HepG2 (cell line): ENCODE results near the gene HELZ. TPM values are rescaled to one million over a fixed set of nuclear protein-coding genes. Genes with fewer than 3 reads are reported as not detected.

Experiments used
- ATAC-seq: fragments of 200-7000 bp; cut with Tn5 transposase; 3 replicates; pipeline ENCODE4 v1.9.1; 2020; ENCODE audit warnings: mild to moderate bottlenecking, moderate library complexity
- BruUV-seq: library from RNA; stranded (reverse); fragments of 400-500 nt; replicated peaks from 2 replicates; lab custom pipeline; 2021; lab: Mats Ljungman, UMichigan
- CTCF ChIA-PET: fragments of 300-600 bp; formaldehyde crosslinking; extraction: SDS; loops from one replicate; lab custom pipeline; 2021; ENCODE audit warnings: low total read pairs, inconsistent platforms, low intra/inter-chr PET ratio; lab: Yijun Ruan, JAX
- POLR2A ChIA-PET: fragments of 350-600 bp; sonication (Branson Sonifier 250); formaldehyde crosslinking; loops from one replicate; lab custom pipeline; 2020; ENCODE audit warnings: antibody characterized with exemption, inconsistent platforms; lab: Yijun Ruan, JAX
- DNase-seq: peaks from one replicate; pipeline ENCODE4 v3.0.0-alpha.2; 2015; ENCODE audit warnings: low spot score
- FAIRE-seq: peaks from 3 replicates; lab custom pipeline; 2011; peaks lifted over from hg19 to GRCh38; lab: Jason Lieb, UNC
- H2AFZ ChIP-seq: one replicate; pipeline ENCODE4 v1.6.1; 2011; ENCODE audit warnings: low read length, inconsistent platforms
- H3K27ac ChIP-seq: fragments of 300-600 bp; 3 replicates; pipeline ENCODE4 v1.8.0; 2011; ENCODE audit warnings: mixed run types, mild to moderate bottlenecking, mixed read lengths, low read length, inconsistent platforms; ENCODE audit not compliant: insufficient read depth; ENCODE audit errors: extremely low read length
- H3K27me3 ChIP-seq, 2 experiments: fragments of 200-600 bp in 1 of 2; 2 replicates in 1 of 2; 3 replicates in 1 of 2; pipeline versions ENCODE4 v1.6.0 to v1.8.0; 2011; ENCODE audit warnings: low read length in 2 of 2, mild to moderate bottlenecking in 2 of 2, moderate library complexity in 2 of 2, inconsistent platforms in 1 of 2; ENCODE audit not compliant: insufficient read depth in 2 of 2, control insufficient read depth in 1 of 2
- H3K36me3 ChIP-seq, 2 experiments: fragments of 200-600 bp in 1 of 2; replicated peaks in 1 of 2; 2 replicates in 1 of 2; 3 replicates in 1 of 2; pipeline versions ENCODE4 v1.5.1 to v1.8.0; 2011; ENCODE audit warnings: low read length in 2 of 2, inconsistent platforms in 1 of 2; ENCODE audit not compliant: insufficient read depth in 2 of 2, control insufficient read depth in 1 of 2
- H3K4me1 ChIP-seq: 2 replicates; pipeline ENCODE4 v1.5.1; 2012; ENCODE audit warnings: low read length, inconsistent platforms; ENCODE audit not compliant: insufficient read depth
- H3K4me2 ChIP-seq: 2 replicates; pipeline ENCODE4 v1.6.0; 2011; ENCODE audit warnings: low read depth, low read length, inconsistent platforms
- H3K4me3 ChIP-seq, 3 experiments: fragments of 200-600 bp in 1 of 3; sonication (generic), shearing (Covaris generic) in 1 of 3; replicated peaks in 1 of 3; 2 replicates each; pipeline ENCODE4 v1.5.1; 2011 to 2016; ENCODE audit warnings: low read length in 3 of 3, inconsistent platforms in 2 of 3, low read depth in 2 of 3, mild to moderate bottlenecking in 2 of 3, control low read depth in 1 of 3, mixed read lengths in 1 of 3; ENCODE audit not compliant: insufficient read depth in 1 of 3
- H3K79me2 ChIP-seq: one replicate; pipeline ENCODE4 v1.6.1; 2011; ENCODE audit warnings: low read length, inconsistent platforms; ENCODE audit not compliant: insufficient read depth
- H3K9ac ChIP-seq: 2 replicates; pipeline ENCODE4 v1.6.0; 2011; ENCODE audit warnings: mild to moderate bottlenecking, low read depth, low read length, inconsistent platforms; ENCODE audit not compliant: insufficient read depth
- H3K9me3 ChIP-seq: 2 replicates; pipeline ENCODE4 v1.5.1; 2012; ENCODE audit warnings: mild to moderate bottlenecking, low read length
- H4K20me1 ChIP-seq: 2 replicates; pipeline ENCODE4 v1.6.0; 2011; ENCODE audit warnings: inconsistent platforms, mild to moderate bottlenecking, low read length, moderate library complexity; ENCODE audit not compliant: insufficient read depth
- ATF1 ChIP-seq: IDR thresholded peaks from 2 replicates; pipeline ENCODE4 v1.6.1; 2016; ENCODE audit warnings: mild to moderate bottlenecking, control low read depth
- EED ChIP-seq: sonication (generic); formaldehyde crosslinking; IDR thresholded peaks from 2 replicates; pipeline ENCODE4 v1.5.0; 2020; ENCODE audit warnings: mild to moderate bottlenecking, missing genetic modification reagents
- FIP1L1 ChIP-seq: fragments of 200-400 bp; formaldehyde crosslinking; IDR thresholded peaks from 2 replicates; pipeline ENCODE4 v1.6.1; 2018; ENCODE audit warnings: low read depth, mild to moderate bottlenecking, low read length, moderate library complexity, borderline replicate concordance; ENCODE audit not compliant: insufficient read depth
- FOXA1 ChIP-seq, 2 experiments: fragments of 450-650 bp in 1 of 2; sonication (generic) in 1 of 2; formaldehyde crosslinking in 1 of 2; IDR thresholded peaks; 2 replicates each; pipeline versions ENCODE4 v1.4.0 to v1.6.1; 2016 to 2020; ENCODE audit warnings: missing genetic modification reagents in 1 of 2
- SP2 ChIP-seq: sonication (generic); formaldehyde crosslinking; IDR thresholded peaks from 2 replicates; pipeline ENCODE4 v1.5.1; 2020; ENCODE audit warnings: mild to moderate bottlenecking, missing genetic modification reagents
- SRSF4 ChIP-seq: fragments of 200-400 bp; formaldehyde crosslinking; IDR thresholded peaks from one replicate; pipeline ENCODE4 v1.6.1; 2018; ENCODE audit warnings: mild to moderate bottlenecking, low read depth, low read length, moderate library complexity; ENCODE audit not compliant: poor library complexity, severe bottlenecking
- SRSF9 ChIP-seq: fragments of 200-400 bp; formaldehyde crosslinking; IDR thresholded peaks from 2 replicates; pipeline ENCODE4 v1.6.1; 2018; ENCODE audit warnings: borderline replicate concordance, mild to moderate bottlenecking, low read depth, low read length; ENCODE audit not compliant: insufficient read depth, poor library complexity, severe bottlenecking
- THAP7 ChIP-seq: sonication (generic); formaldehyde crosslinking; IDR thresholded peaks from 2 replicates; pipeline ENCODE4 v1.8.1; 2023; ENCODE audit warnings: mild to moderate bottlenecking, missing genetic modification reagents
- ZBTB20 ChIP-seq: sonication (generic); formaldehyde crosslinking; IDR thresholded peaks from 2 replicates; pipeline ENCODE4 v1.8.1; 2023; ENCODE audit warnings: missing genetic modification reagents, low read depth, mild to moderate bottlenecking, borderline replicate concordance
- ZFAT ChIP-seq: sonication (generic); formaldehyde crosslinking; conservative IDR thresholded peaks from 2 replicates; pipeline ENCODE4 v1.8.1; 2023; ENCODE audit warnings: missing genetic modification reagents, inconsistent platforms
- ZNF431 ChIP-seq: sonication (generic); formaldehyde crosslinking; IDR thresholded peaks from 2 replicates; pipeline ENCODE4 v1.9.0; 2022; ENCODE audit warnings: missing genetic modification reagents, low read depth, mild to moderate bottlenecking, borderline replicate concordance
- ZNF510 ChIP-seq: sonication (generic); formaldehyde crosslinking; IDR thresholded peaks from 2 replicates; pipeline ENCODE4 v1.4.0; 2020; ENCODE audit warnings: low read depth, mild to moderate bottlenecking, missing genetic modification reagents
- ZNF550 ChIP-seq: sonication (generic); formaldehyde crosslinking; IDR thresholded peaks from 2 replicates; pipeline ENCODE4 v1.4.0; 2020; ENCODE audit warnings: mild to moderate bottlenecking, missing genetic modification reagents, borderline replicate concordance
- ZNF574 ChIP-seq: sonication (generic); formaldehyde crosslinking; IDR thresholded peaks from 2 replicates; pipeline ENCODE4 v1.4.0; 2020; ENCODE audit warnings: missing genetic modification reagents
- ZNF652 ChIP-seq: IDR thresholded peaks from 2 replicates; pipeline ENCODE4 v1.6.1; 2016; ENCODE audit warnings: low read depth, borderline replicate concordance
- ZNF737 ChIP-seq: sonication (generic); formaldehyde crosslinking; IDR thresholded peaks from 2 replicates; pipeline ENCODE4 v1.5.0; 2020; ENCODE audit warnings: missing genetic modification reagents, mild to moderate bottlenecking, borderline replicate concordance
- WGBS: methylation state at CpG from one replicate; pipeline ENCODE4 v1.1.6; 2017; ENCODE audit warnings: low lambda C conversion rate; 5-methylcytosine and 5-hydroxymethylcytosine counted together
- in situ Hi-C: cut with HindIII; loops from 2 replicates; pipeline ENCODE4 v1.10.0; 2017; ENCODE audit warnings: low pct_unique_long_range_greater_than_20kb; ENCODE audit not compliant: extremely low pct_ligation_motif_present
- intact Hi-C: fragments of 100-400 bp; cut with micrococcal nuclease; formaldehyde crosslinking; loops from one replicate; pipeline ENCODE4 v1.10.0; 2022; ENCODE audit not compliant: unreplicated experiment
- polyA plus RNA-seq, 8 experiments: library from polyadenylated mRNA; depleted of rRNA in 3 of 8; stranded (reverse) in 7 of 8; unstranded in 1 of 8; fragments of >200 nt; fragmentation: Illumina TruSeq in 4 of 8; extraction: Trizol in 4 of 8; gene quantifications; 2 replicates each; pipeline versions ENCODE4 v1.2.1 to v1.2.3, GENCODE V29; 2011 to 2016; ENCODE audit warnings: low read depth in 4 of 8, missing spikeins in 1 of 8, mixed read lengths in 1 of 8; ENCODE audit not compliant: insufficient read depth in 1 of 8
- total RNA-seq, 5 experiments: library from RNA; depleted of rRNA; stranded (reverse); fragments of >200 nt; fragmentation: Illumina TruSeq; extraction: Trizol; gene quantifications; 2 replicates each; pipeline ENCODE4 v1.2.3, GENCODE V29; 2016; ENCODE audit warnings: low read depth in 1 of 5

Gene HELZ
- total and polyA plus RNA-seq, 2 of the 13 experiments (the other 11 are each of a cell fraction or from before 2014, with no cell fraction given): 35.3 to 52.4 TPM

GRCh38 chr17:67225316-67225715 is 19.7 kb downstream of the HELZ start:
- H3K4me1 ChIP-seq: peaks cover 31% of the 10 kb centered on the region; the same call in 1 of the 2 replicates
- H3K27me3 ChIP-seq: no peaks in the 10 kb centered on the region
- intact Hi-C loops: no loop called here
- ChIA-PET CTCF (no interaction called here), POLR2A (no interaction called here)
- no peak overlapping the region for H3K4me3 ChIP-seq
- H3K79me2 ChIP-seq: peaks cover 94% of the 10 kb centered on the region
- no peak overlapping the region for H2AFZ ChIP-seq
- no peaks in the 10 kb centered on the region for H3K9me3 ChIP-seq
- WGBS: 96% methylated on average over 4 of the region's 4 CpGs
- BruUV-seq: TSS peak; percentile 13
- ATAC-seq: no peak
- peaks cover 15 to 82% of the 10 kb centered on the region in 2 experiments for H3K36me3 ChIP-seq
- no peak overlapping the region for H3K27ac ChIP-seq
- no peak for DNase-seq
- H3K4me2 ChIP-seq: no peak overlapping the region
- no peak for TF ChIP-seq ZNF652 (CRISPR knock-in tag)
- no peak for TF ChIP-seq EED (CRISPR knock-in tag)
- TF ChIP-seq SRSF9: no peak
- TF ChIP-seq ATF1 (CRISPR knock-in tag): peak; percentile 20; the same call in 1 of the 2 replicates
- TF ChIP-seq ZBTB20: no peak
- in situ Hi-C loops: no loop called here
- H4K20me1 ChIP-seq: peaks cover 90% of the 10 kb centered on the region
- no peak for FAIRE-seq
- H3K9ac ChIP-seq: no peak overlapping the region

GRCh38 chr17:67224736-67225135 is 20.3 kb downstream of the HELZ start:
- Histone ChIP-seq H3K79me2 (peaks cover 94% of the 10 kb centered on the region), H3K4me2 (no peak overlapping the region), H3K36me3 (peaks cover 15 to 83% of the 10 kb centered on the region in 2 experiments), H3K4me1 (peaks cover 31% of the 10 kb centered on the region; the same call in 1 of the 2 replicates), H3K27me3 (no peaks in the 10 kb centered on the region), H3K9ac (no peak overlapping the region), H3K9me3 (no peaks in the 10 kb centered on the region), H3K4me3 (no peak overlapping the region), H4K20me1 (peaks cover 90% of the 10 kb centered on the region), H3K27ac (no peak overlapping the region), H2AFZ (no peak overlapping the region)
- BruUV-seq: no TSS peak
- intact Hi-C loops (no loop called here), in situ Hi-C loops (no loop called here)
- 96% methylated on average over 9 of the region's 9 CpGs for WGBS
- no peak for FAIRE-seq
- ChIA-PET POLR2A (no interaction called here), CTCF (no interaction called here)
- DNase-seq: no peak
- no peak for ATAC-seq
- no peak for TF ChIP-seq FIP1L1
- no peak for TF ChIP-seq ZFAT (CRISPR knock-in tag)
- no peak for TF ChIP-seq ZNF574
- no peak for TF ChIP-seq FOXA1 (IDR thresholded peaks at IDR 0.05)
- TF ChIP-seq FOXA1 (CRISPR knock-in tag; IDR thresholded peaks at IDR 0.05): no peak
- no peak for TF ChIP-seq ZNF510 (CRISPR knock-in tag)
- no peak for TF ChIP-seq THAP7 (CRISPR knock-in tag)
- no peak for TF ChIP-seq ZNF737
- TF ChIP-seq SRSF4: no peak
- TF ChIP-seq ZNF550 (CRISPR knock-in tag): no peak
- TF ChIP-seq ZNF431 (CRISPR knock-in tag): no peak
- TF ChIP-seq SP2 (CRISPR knock-in tag): no peak
